Activated T-helper 2 cell treated with anti-CD3 and anti-CD28 coated beads, Interferon-gamma antibody, Interleukin-2, Interleukin-4, amounts not matched to agents 10 μg/mL and 5 μg/mL and 100 μg/mL, durations not matched to agents 14 hours and 24 hours and 36 hours (primary cell): ENCODE measurements around the gene CALHM2. TPM values are rescaled to one million over a fixed set of nuclear protein-coding genes. Genes with fewer than 3 reads are reported as not detected.
"Not testable (repeated sequence)": the region's sequence is repeated elsewhere in the genome, so short reads cannot be mapped to it uniquely, and the experiment has no call there.

Source experiments
- DNase-seq: peaks from one replicate; pipeline ENCODE4 v3.0.0; 2021; ENCODE audit warnings: low spot score
- H3K27ac Mint-ChIP-seq: one replicate; pipeline ENCODE4 v1.8.0; 2021; ENCODE audit warnings: mixed read lengths
- H3K27me3 Mint-ChIP-seq: one replicate; pipeline ENCODE4 v1.8.0; 2021; ENCODE audit warnings: low read depth, mixed read lengths
- H3K36me3 Mint-ChIP-seq: one replicate; pipeline ENCODE4 v1.8.0; 2021; ENCODE audit warnings: low read depth, mixed read lengths
- H3K4me1 Mint-ChIP-seq: one replicate; pipeline ENCODE4 v1.8.0; 2021; ENCODE audit warnings: low read depth, mixed read lengths
- H3K4me3 Mint-ChIP-seq: one replicate; pipeline ENCODE4 v1.8.0; 2021; ENCODE audit warnings: low read depth, mild to moderate bottlenecking, moderate library complexity, mixed read lengths
- H3K9me3 Mint-ChIP-seq: one replicate; pipeline ENCODE4 v1.8.0; 2021; ENCODE audit warnings: mixed read lengths
- intact Hi-C: fragments of 100-400 bp; cut with micrococcal nuclease; formaldehyde crosslinking; loops from one replicate; pipeline ENCODE4 v1.15.1; 2023
- total RNA-seq: library from RNA; stranded (reverse); gene quantifications from 2 replicates; pipeline ENCODE4 v1.2.3, GENCODE V29; 2022

CALHM2 gene
- total RNA-seq, 1 donor from 2014 or later = 21.1 TPM

GRCh38 chr10:103491729-103492364 is 39.7 kb upstream of the CALHM2 start:
- H3K27me3 Mint-ChIP-seq = peaks cover 44% of the 10 kb centered on the region
- intact Hi-C loops = loop anchor here (5.0 kb wide), 1 partner anchor 90 kb away; no protein-coding TSS in a partner anchor
- H3K36me3 Mint-ChIP-seq = no peaks in the 10 kb centered on the region
- H3K9me3 Mint-ChIP-seq = no peaks in the 10 kb centered on the region
- peak overlapping the region; percentile 10 for H3K4me3 Mint-ChIP-seq
- peaks cover 15% of the 10 kb centered on the region for H3K4me1 Mint-ChIP-seq
- no peak overlapping the region for H3K27ac Mint-ChIP-seq
- DNase-seq = no peak

- H3K27ac Mint-ChIP-seq = no peak overlapping the region
- peaks cover 40% of the 10 kb centered on the region for H3K27me3 Mint-ChIP-seq
- H3K4me1 Mint-ChIP-seq = peaks cover 16% of the 10 kb centered on the region
- intact Hi-C loops = loop anchor here (5.0 kb wide), 1 partner anchor 91 kb away; no protein-coding TSS in a partner anchor
- H3K9me3 Mint-ChIP-seq = no peaks in the 10 kb centered on the region
- DNase-seq = no peak
- H3K36me3 Mint-ChIP-seq = no peaks in the 10 kb centered on the region
- no peak overlapping the region for H3K4me3 Mint-ChIP-seq
Measured at GRCh38 chr10:103490986-103491314, 38.8 kb upstream of the CALHM2 start.

- Mint-ChIP-seq H3K27ac (no peak overlapping the region), H3K27me3 (peaks cover 17% of the 10 kb centered on the region), H3K36me3 (no peaks in the 10 kb centered on the region), H3K4me1 (peaks cover 12% of the 10 kb centered on the region), H3K4me3 (no peak overlapping the region), H3K9me3 (no peaks in the 10 kb centered on the region)
- intact Hi-C loops = no loop called here
- DNase-seq = no peak
Measured at GRCh38 chr10:103487410-103487708, 35.2 kb upstream of the CALHM2 start.

GRCh38 chr10:103486635-103487409 is 34.7 kb upstream of the CALHM2 start:
- H3K9me3 Mint-ChIP-seq, H3K36me3 Mint-ChIP-seq, H3K27ac Mint-ChIP-seq, H3K4me3 Mint-ChIP-seq, DNase-seq, intact Hi-C loops: not testable (repeated sequence)
- peaks cover 15% of the 10 kb centered on the region for H3K4me1 Mint-ChIP-seq
- peaks cover 12% of the 10 kb centered on the region for H3K27me3 Mint-ChIP-seq

- intact Hi-C loops = loop anchor here (2.0 kb wide), 1 partner anchor 29 kb away; the partner anchor contains the start of gene CALHM2
- no peak for DNase-seq
- H3K27me3 Mint-ChIP-seq = peaks cover 2% of the 10 kb centered on the region
- peaks cover 14% of the 10 kb centered on the region for H3K4me1 Mint-ChIP-seq
- H3K36me3 Mint-ChIP-seq = no peaks in the 10 kb centered on the region
- H3K4me3 Mint-ChIP-seq = no peak overlapping the region
- H3K9me3 Mint-ChIP-seq = no peaks in the 10 kb centered on the region
- H3K27ac Mint-ChIP-seq = no peak overlapping the region
Measured at GRCh38 chr10:103481974-103482531, 29.9 kb upstream of the CALHM2 start.

GRCh38 chr10:103480521-103480920 is 28.4 kb upstream of the CALHM2 start:
- H3K4me3 Mint-ChIP-seq = no peak overlapping the region
- H3K36me3 Mint-ChIP-seq = no peaks in the 10 kb centered on the region
- intact Hi-C loops = no loop called here
- H3K4me1 Mint-ChIP-seq = peaks cover 12% of the 10 kb centered on the region
- H3K9me3 Mint-ChIP-seq = no peaks in the 10 kb centered on the region
- no peak overlapping the region for H3K27ac Mint-ChIP-seq
- DNase-seq = no peak
- H3K27me3 Mint-ChIP-seq = no peaks in the 10 kb centered on the region

GRCh38 chr10:103479135-103479534 is 27.0 kb upstream of the CALHM2 start, which contains the start of gene CALHM3:
TSS of gene CALHM3 (minus strand) at chr10:103479240. CDS start at chr10:103479032, 208 bp downstream.
- no peak for DNase-seq
- no peaks in the 10 kb centered on the region for H3K27me3 Mint-ChIP-seq
- intact Hi-C loops = no loop called here
- H3K36me3 Mint-ChIP-seq = no peaks in the 10 kb centered on the region
- H3K4me1 Mint-ChIP-seq = peaks cover 13% of the 10 kb centered on the region
- H3K9me3 Mint-ChIP-seq = no peaks in the 10 kb centered on the region
- no peak within 1 kb of the TSS for H3K4me3 Mint-ChIP-seq
- no peak within 1 kb of the TSS for H3K27ac Mint-ChIP-seq

- H3K27me3 Mint-ChIP-seq = no peaks in the 10 kb centered on the region
- H3K36me3 Mint-ChIP-seq = no peaks in the 10 kb centered on the region
- intact Hi-C loops = no loop called here
- H3K27ac Mint-ChIP-seq = no peak overlapping the region
- no peaks in the 10 kb centered on the region for H3K9me3 Mint-ChIP-seq
- peaks cover 16% of the 10 kb centered on the region for H3K4me1 Mint-ChIP-seq
- H3K4me3 Mint-ChIP-seq = no peak overlapping the region
- DNase-seq = no peak
Measured at GRCh38 chr10:103478671-103479070, 26.5 kb upstream of the CALHM2 start.

- Mint-ChIP-seq H3K4me3 (no peak overlapping the region), H3K27ac (no peak overlapping the region), H3K9me3 (no peaks in the 10 kb centered on the region), H3K36me3 (no peaks in the 10 kb centered on the region), H3K27me3 (no peaks in the 10 kb centered on the region), H3K4me1 (peaks cover 23% of the 10 kb centered on the region)
- no peak for DNase-seq
- intact Hi-C loops = no loop called here
Measured at GRCh38 chr10:103476046-103476768, 24.0 kb upstream of the CALHM2 start.

- Mint-ChIP-seq H3K4me1 (peaks cover 29% of the 10 kb centered on the region), H3K9me3 (no peaks in the 10 kb centered on the region), H3K27me3 (no peaks in the 10 kb centered on the region), H3K27ac (no peak overlapping the region), H3K36me3 (no peaks in the 10 kb centered on the region), H3K4me3 (no peak overlapping the region)
- no peak for DNase-seq
- intact Hi-C loops = no loop called here
Measured at GRCh38 chr10:103475437-103475836, 23.3 kb upstream of the CALHM2 start.

- Mint-ChIP-seq H3K4me1 (peaks cover 38% of the 10 kb centered on the region), H3K9me3 (no peaks in the 10 kb centered on the region), H3K27me3 (no peaks in the 10 kb centered on the region), H3K36me3 (peaks cover 3% of the 10 kb centered on the region), H3K27ac (no peak overlapping the region), H3K4me3 (no peak overlapping the region)
- no peak for DNase-seq
- intact Hi-C loops = no loop called here
Measured at GRCh38 chr10:103474077-103474476, 21.9 kb upstream of the CALHM2 start.

- peaks cover 3% of the 10 kb centered on the region for H3K36me3 Mint-ChIP-seq
- H3K27me3 Mint-ChIP-seq = no peaks in the 10 kb centered on the region
- peaks cover 38% of the 10 kb centered on the region for H3K4me1 Mint-ChIP-seq
- no peak overlapping the region for H3K27ac Mint-ChIP-seq
- H3K4me3 Mint-ChIP-seq = no peak overlapping the region
- DNase-seq = no peak
- intact Hi-C loops = no loop called here
- no peaks in the 10 kb centered on the region for H3K9me3 Mint-ChIP-seq
Measured at GRCh38 chr10:103473261-103473671, 21.1 kb upstream of the CALHM2 start.

- intact Hi-C loops = no loop called here
- Mint-ChIP-seq H3K36me3 (peaks cover 3% of the 10 kb centered on the region), H3K27ac (peak overlapping the region; percentile 92), H3K9me3 (no peaks in the 10 kb centered on the region), H3K27me3 (no peaks in the 10 kb centered on the region), H3K4me1 (peaks cover 42% of the 10 kb centered on the region), H3K4me3 (peak overlapping the region; percentile 10)
- no peak for DNase-seq
Measured at GRCh38 chr10:103472005-103472404, 19.8 kb upstream of the CALHM2 start.
